Measurements from ENCODE around the gene WDR35. TPM values are rescaled to one million over a fixed set of nuclear protein-coding genes. Genes with fewer than 3 reads are reported as not detected.

WDR35 gene
- total and polyA plus RNA-seq, 2 of the 4 experiments (the other 2 are of a cell fraction): 3.4 to 8.1 TPM

DNA sequence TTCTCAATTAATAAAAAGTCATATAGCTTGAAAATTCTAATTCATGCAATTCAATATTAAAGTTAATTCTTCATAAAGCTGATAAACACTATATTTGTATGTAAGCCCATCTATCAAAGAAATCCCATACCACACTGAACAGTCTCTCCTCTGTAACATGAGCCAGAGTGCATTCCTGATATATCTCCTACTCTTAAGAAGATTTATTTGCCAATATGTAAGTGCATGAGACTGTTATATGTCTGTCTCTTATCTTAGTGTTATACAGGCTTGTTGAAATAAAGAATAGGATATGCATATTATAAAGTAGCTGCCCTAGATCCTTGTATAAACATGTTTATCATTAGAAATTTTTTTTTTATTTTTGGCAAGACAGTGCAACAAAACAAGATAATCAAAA is 47.7 kb downstream of the WDR35 start:
- H4K8ac ChIP-seq (ENCODE audit: low read depth in 2 of 2, low read length in 2 of 2): no peak overlapping the region
- no peak overlapping the region for H2BK120ac ChIP-seq (ENCODE audit: low read depth, low read length)
- no peak overlapping the region for H3K14ac ChIP-seq (replicated peaks; ENCODE audit: low read depth, low read length)
- H3K18ac ChIP-seq (ENCODE audit: low read depth, low read length): no peak overlapping the region
- dilution Hi-C loops (cut with HindIII; ENCODE audit: low sequenced_read_pairs, unreplicated experiment) (no loop called here), intact Hi-C loops (cut with micrococcal nuclease) (no loop called here), in situ Hi-C loops (cut with MboI; ENCODE audit: low sequenced_read_pairs) (no loop called here)
- no peak overlapping the region for H2AFZ ChIP-seq (replicated peaks; ENCODE audit: low read length, poor library complexity)
- H3K23ac ChIP-seq (ENCODE audit: low read depth, low read length): no peak overlapping the region
- peaks cover 3% of the 10 kb centered on the region for H3K36me3 ChIP-seq (ENCODE audit: control insufficient read depth, insufficient read depth, low read length)
- H2BK5ac ChIP-seq (ENCODE audit: low read depth, low read length, poor library complexity, severe bottlenecking): no peak overlapping the region
- H3K9me1 ChIP-seq (ENCODE audit: insufficient read depth, low read length): no peaks in the 10 kb centered on the region
- no peak overlapping the region for H3K4me3 ChIP-seq (ENCODE audit: insufficient read depth, low read depth, low read length)
- H3K27me3 ChIP-seq (ENCODE audit: control insufficient read depth, insufficient read depth, low read length): no peaks in the 10 kb centered on the region
- H4K20me1 ChIP-seq (ENCODE audit: insufficient read depth, low read length): no peaks in the 10 kb centered on the region
- H2AK9ac ChIP-seq (replicated peaks; ENCODE audit: low read depth, low read length, poor library complexity): no peak overlapping the region
- BruUV-seq (replicated peaks): no TSS peak
- POLR2A ChIA-PET (ENCODE audit: unreplicated experiment): no interaction called here
- H3K4me2 ChIP-seq (ENCODE audit: low read depth, low read length): no peak overlapping the region
- H4K5ac ChIP-seq (ENCODE audit: low read depth, low read length): no peak overlapping the region
- 0 out of 2 replicates have a peak, but pooled peaks cover 1% of the 10 kb centered on the region for H3K4me1 ChIP-seq (ENCODE audit: control insufficient read depth, insufficient read depth, low read length)
- H3K9ac ChIP-seq (ENCODE audit: low read depth, low read length): no peak overlapping the region
- H2AK5ac ChIP-seq (ENCODE audit: low read depth, low read length): no peak overlapping the region
- no peak overlapping the region for H3K56ac ChIP-seq (ENCODE audit: extremely low read depth, insufficient read depth, low read length)
- TF ChIP-seq ELK1 (IDR thresholded peaks at IDR 0.05; ENCODE audit: borderline replicate concordance, low read depth, low read length) (no peak), BHLHE40 (IDR thresholded peaks at IDR 0.05; ENCODE audit: low read depth, low read length) (no peak), RFX5 (IDR thresholded peaks at IDR 0.05; ENCODE audit: low read depth, low read length) (no peak), POLR2A (IDR thresholded peaks at IDR 0.05; ENCODE audit: low read depth, low read length) (no peak), RCOR1 (IDR thresholded peaks at IDR 0.05; ENCODE audit: insufficient replicate concordance, low read length) (no peak), NFE2L2 (IDR thresholded peaks at IDR 0.05; ENCODE audit: low read depth, low read length) (no peak), CEBPB (IDR thresholded peaks at IDR 0.05; ENCODE audit: low read depth, low read length) (no peak), RAD21 (IDR thresholded peaks at IDR 0.05; ENCODE audit: low read length) (no peak)
- H3K4ac ChIP-seq (ENCODE audit: low read depth, low read length): no peak overlapping the region
- CTCF ChIA-PET: interaction anchor here (0.8 to 1.2 kb wide), 2 partner anchors 14 to 73 kb away, joined by 3 read pairs; no protein-coding TSS in a partner anchor
- no peaks in the 10 kb centered on the region for H3K79me1 ChIP-seq (ENCODE audit: low read depth in 1 of 2, low read length in 2 of 2)
- no peaks in the 10 kb centered on the region for H3K9me3 ChIP-seq (ENCODE audit: control insufficient read depth, insufficient read depth, low read length)
- no peak overlapping the region for H4K91ac ChIP-seq (ENCODE audit: insufficient read depth, low read depth, low read length)
- H2BK15ac ChIP-seq (ENCODE audit: low read depth, low read length): no peak overlapping the region
- no peak overlapping the region for H2BK20ac ChIP-seq (ENCODE audit: low read depth, low read length)
- no peak for DNase-seq
- ATAC-seq (ENCODE audit: low read depth): no peak
- no peak overlapping the region for H3K27ac ChIP-seq (ENCODE audit: insufficient read depth, low read length)
